A673 (cell line): ENCODE data around the gene DPEP2. TPM values are rescaled to one million over a fixed set of nuclear protein-coding genes. Genes with fewer than 3 reads are reported as not detected.

Experiments
- BruUV-seq: library from RNA; stranded (reverse); fragments of 400-500 nt; replicated peaks from 2 replicates; lab custom pipeline; 2021; lab: Mats Ljungman, UMichigan
- CTCF ChIA-PET: fragments of 300-600 bp; sonication (Branson Sonifier 250); formaldehyde crosslinking; loops from one replicate; lab custom pipeline; 2022; ENCODE audit warnings: antibody characterized with exemption; lab: Charles Lee
- POLR2A ChIA-PET: fragments of 300-600 bp; sonication (Branson Sonifier 250); formaldehyde crosslinking; loops from one replicate; lab custom pipeline; 2022; ENCODE audit warnings: antibody characterized with exemption; ENCODE audit not compliant: low non-redundant PET; lab: Charles Lee
- DNase-seq: peaks from one replicate; pipeline ENCODE4 v3.0.0-alpha.2; 2015; ENCODE audit warnings: low spot score
- H3K27ac ChIP-seq: fragments of 200-600 bp; sonication (generic); 2 replicates; pipeline ENCODE4 v1.5.1; 2016; ENCODE audit warnings: mixed run types, low read depth, mild to moderate bottlenecking, mixed read lengths, antibody characterized with exemption, low read length; ENCODE audit not compliant: poor library complexity, severe bottlenecking
- H3K27me3 ChIP-seq: fragments of 200-600 bp; sonication (generic); replicated peaks from 2 replicates; pipeline ENCODE4 v1.6.1; 2017; ENCODE audit warnings: mixed run types, low read depth, mild to moderate bottlenecking, mixed read lengths, antibody characterized with exemption, low read length; ENCODE audit not compliant: insufficient read depth, poor library complexity
- H3K36me3 ChIP-seq: fragments of 200-600 bp; sonication (generic); 2 replicates; pipeline ENCODE4 v1.6.1; 2016; ENCODE audit warnings: mixed run types, mild to moderate bottlenecking, mixed read lengths, antibody characterized with exemption, low read length; ENCODE audit not compliant: insufficient read depth, poor library complexity, severe bottlenecking
- H3K4me1 ChIP-seq: fragments of 200-600 bp; sonication (generic); 2 replicates; pipeline ENCODE4 v1.6.1; 2017; ENCODE audit warnings: mixed run types, mild to moderate bottlenecking, mixed read lengths, antibody characterized with exemption, low read length; ENCODE audit not compliant: insufficient read depth, poor library complexity, severe bottlenecking
- H3K4me3 ChIP-seq: fragments of 200-600 bp; sonication (generic); 2 replicates; pipeline ENCODE4 v1.5.1; 2016; ENCODE audit warnings: low read depth, mixed run types, mild to moderate bottlenecking, mixed read lengths, low read length; ENCODE audit not compliant: poor library complexity, severe bottlenecking
- H3K9me3 ChIP-seq: fragments of 200-600 bp; sonication (generic); 2 replicates; pipeline ENCODE4 v1.6.1; 2016; ENCODE audit warnings: mixed run types, low read depth, mild to moderate bottlenecking, mixed read lengths, antibody characterized with exemption, low read length; ENCODE audit not compliant: poor library complexity, severe bottlenecking
- EZH2 ChIP-seq: fragments of 200-600 bp; sonication (generic); IDR thresholded peaks from 2 replicates; pipeline ENCODE4 v1.6.1; 2017; ENCODE audit warnings: borderline replicate concordance, low read depth, mild to moderate bottlenecking, mixed read lengths, antibody characterized with exemption, low read length; ENCODE audit not compliant: poor library complexity, severe bottlenecking
- intact Hi-C: fragments of 100-400 bp; cut with micrococcal nuclease; formaldehyde crosslinking; loops from one replicate; pipeline ENCODE4 v1.10.0; 2022; ENCODE audit not compliant: unreplicated experiment
- total RNA-seq: library from RNA; stranded (reverse); gene quantifications from 2 replicates; pipeline ENCODE4 v1.2.3, GENCODE V29; 2021
- TF ChIP-seq, protein P1 (sequence below): fragments of 300-800, 200-600 bp; sonication (generic); conservative IDR thresholded peaks from 2 replicates; pipeline ENCODE4 v1.5.1; 2017; ENCODE audit warnings: low read depth, mild to moderate bottlenecking, antibody characterized with exemption, low read length, moderate library complexity, mixed read lengths

DPEP2 gene
- total RNA-seq, 1 experiment from 2014 or later = not detected

DNA sequence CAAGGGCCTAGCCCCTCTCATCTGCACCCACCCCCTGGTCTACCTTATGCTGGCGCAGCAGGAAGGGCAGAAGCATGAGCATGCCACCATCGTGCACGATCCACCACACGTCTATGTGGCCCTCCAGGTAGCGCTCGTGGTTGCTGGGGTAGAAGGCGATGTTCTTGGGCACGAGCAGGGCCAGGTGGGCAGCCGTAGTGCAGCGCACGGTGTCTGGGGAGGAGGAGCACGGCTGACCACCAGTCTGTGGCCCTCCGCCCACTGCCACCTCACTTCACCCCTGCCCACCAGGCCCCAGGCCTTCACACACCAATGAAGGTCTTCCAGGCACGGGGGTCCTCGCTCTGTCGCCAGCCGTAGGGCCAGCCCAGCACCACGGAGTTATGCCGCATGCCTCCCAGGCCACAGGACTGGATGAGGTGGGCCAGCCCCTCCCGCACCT, 53.1 kb downstream of the DPEP2 start:
- intact Hi-C loops = no loop called here
- BruUV-seq = no TSS peak
- TF ChIP-seq, protein P1, sequence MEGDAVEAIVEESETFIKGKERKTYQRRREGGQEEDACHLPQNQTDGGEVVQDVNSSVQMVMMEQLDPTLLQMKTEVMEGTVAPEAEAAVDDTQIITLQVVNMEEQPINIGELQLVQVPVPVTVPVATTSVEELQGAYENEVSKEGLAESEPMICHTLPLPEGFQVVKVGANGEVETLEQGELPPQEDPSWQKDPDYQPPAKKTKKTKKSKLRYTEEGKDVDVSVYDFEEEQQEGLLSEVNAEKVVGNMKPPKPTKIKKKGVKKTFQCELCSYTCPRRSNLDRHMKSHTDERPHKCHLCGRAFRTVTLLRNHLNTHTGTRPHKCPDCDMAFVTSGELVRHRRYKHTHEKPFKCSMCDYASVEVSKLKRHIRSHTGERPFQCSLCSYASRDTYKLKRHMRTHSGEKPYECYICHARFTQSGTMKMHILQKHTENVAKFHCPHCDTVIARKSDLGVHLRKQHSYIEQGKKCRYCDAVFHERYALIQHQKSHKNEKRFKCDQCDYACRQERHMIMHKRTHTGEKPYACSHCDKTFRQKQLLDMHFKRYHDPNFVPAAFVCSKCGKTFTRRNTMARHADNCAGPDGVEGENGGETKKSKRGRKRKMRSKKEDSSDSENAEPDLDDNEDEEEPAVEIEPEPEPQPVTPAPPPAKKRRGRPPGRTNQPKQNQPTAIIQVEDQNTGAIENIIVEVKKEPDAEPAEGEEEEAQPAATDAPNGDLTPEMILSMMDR = no peak
- TF ChIP-seq EZH2 = no peak
- Histone ChIP-seq H3K4me1 (no peaks in the 10 kb centered on the region), H3K9me3 (no peaks in the 10 kb centered on the region), H3K4me3 (no peak overlapping the region), H3K36me3 (peaks cover 42% of the 10 kb centered on the region), H3K27me3 (no peaks in the 10 kb centered on the region), H3K27ac (no peak overlapping the region)
- ChIA-PET POLR2A (interaction anchor here (0.7 kb wide), 2 partner anchors 9 to 13 kb away, joined by 3 to 5 read pairs; no protein-coding TSS in a partner anchor), CTCF (no interaction called here)
- no peak for DNase-seq

DNA sequence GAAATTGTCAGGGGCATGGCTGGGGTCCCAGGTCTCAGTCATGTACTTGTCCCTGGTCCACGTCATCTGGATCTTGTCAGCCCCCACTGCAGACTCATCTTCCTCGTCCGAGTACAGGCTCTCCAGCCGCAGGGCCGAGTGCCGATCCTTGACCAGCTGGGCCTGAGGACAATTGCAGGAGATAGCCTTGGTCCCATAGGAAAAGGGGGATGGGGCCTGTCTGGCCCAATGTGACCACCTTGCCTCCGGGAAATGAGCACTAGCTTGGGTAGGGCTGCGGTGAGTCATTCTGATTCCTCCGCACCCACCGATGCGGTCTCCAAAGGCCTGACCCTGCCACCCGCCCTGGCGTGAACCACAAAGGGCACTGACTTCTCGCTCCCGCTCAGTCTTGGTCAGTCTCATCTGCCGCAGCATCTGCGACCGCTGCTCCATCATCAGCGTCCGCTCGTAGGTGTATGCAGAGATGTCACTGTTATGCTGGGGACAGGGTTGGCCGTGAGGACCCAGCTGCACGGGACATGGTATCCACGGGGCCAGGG, 53.8 kb downstream of the DPEP2 start:
- DNase-seq = no peak
- CTCF ChIA-PET = no interaction called here
- Histone ChIP-seq H3K36me3 (peaks cover 38% of the 10 kb centered on the region), H3K4me3 (no peak overlapping the region), H3K27me3 (no peaks in the 10 kb centered on the region), H3K9me3 (no peaks in the 10 kb centered on the region), H3K27ac (no peak overlapping the region), H3K4me1 (no peaks in the 10 kb centered on the region)
- BruUV-seq = no TSS peak
- POLR2A ChIA-PET = no interaction called here
- intact Hi-C loops = no loop called here
- TF ChIP-seq, protein P1 = no peak
- no peak for TF ChIP-seq EZH2

DNA sequence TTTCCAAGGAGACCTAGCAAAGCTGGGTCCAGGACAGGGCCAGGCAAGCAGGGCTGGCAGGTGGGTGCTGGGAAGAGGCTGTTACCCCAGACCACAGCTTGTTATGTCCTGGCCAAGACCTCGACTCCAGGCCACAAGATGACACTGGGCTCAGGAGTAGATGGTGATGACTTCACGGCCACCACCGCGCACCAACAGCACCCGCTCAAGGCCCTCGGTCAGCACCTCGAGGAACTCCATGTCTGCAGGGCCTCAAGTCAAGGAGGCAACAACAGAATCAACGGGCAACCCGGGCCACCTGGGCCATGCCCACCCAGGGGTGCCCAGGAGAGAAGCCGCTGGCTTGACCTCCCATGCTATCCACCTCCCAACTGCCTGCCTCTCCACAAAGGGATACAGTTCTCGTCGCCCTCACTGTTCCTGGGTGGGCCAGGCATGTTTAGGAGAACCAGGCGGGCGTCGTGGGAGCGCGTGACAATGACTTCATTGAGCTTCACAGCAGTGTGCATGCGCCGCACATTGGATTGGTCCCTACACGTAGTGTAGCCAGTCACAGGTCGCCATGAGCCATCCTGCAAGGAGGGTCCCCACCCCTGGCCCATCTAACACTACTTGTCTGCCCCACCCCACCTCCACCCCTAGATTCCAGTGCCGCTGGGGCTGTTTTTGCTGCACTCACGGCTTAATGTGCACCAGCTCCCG, 54.4 kb downstream of the DPEP2 start:
- Histone ChIP-seq H3K4me1 (no peaks in the 10 kb centered on the region), H3K27ac (no peak overlapping the region), H3K9me3 (no peaks in the 10 kb centered on the region), H3K27me3 (no peaks in the 10 kb centered on the region), H3K36me3 (peaks cover 33% of the 10 kb centered on the region), H3K4me3 (no peak overlapping the region)
- BruUV-seq = no TSS peak
- intact Hi-C loops = no loop called here
- ChIA-PET POLR2A (no interaction called here), CTCF (no interaction called here)
- TF ChIP-seq, protein P1 = no peak
- no peak for TF ChIP-seq EZH2
- DNase-seq = no peak
